Right ventricle myocardium superior (tissue), 1 donor: ENCODE measurements around the gene KRT77. TPM values are rescaled to one million over a fixed set of nuclear protein-coding genes. Genes with fewer than 3 reads are reported as not detected.
"Not testable (repeated sequence)": the region's sequence is repeated elsewhere in the genome, so short reads cannot be mapped to it uniquely, and the experiment has no call there.

Source experiments
- ATAC-seq: fragments of 200-7000 bp; cut with Tn5 transposase; one replicate; pipeline ENCODE4 v1.9.1; 2020; ENCODE audit warnings: mild to moderate bottlenecking; ENCODE audit not compliant: poor library complexity
- DNase-seq: peaks from one replicate; pipeline ENCODE4 v3.0.0-alpha.2; 2020
- intact Hi-C: fragments of 100-400 bp; cut with DNase I; formaldehyde crosslinking; loops from one replicate; pipeline ENCODE4 v1.11.2; 2022
- long read RNA-seq: library from polyadenylated mRNA; unstranded; transcript quantifications from one replicate; pipeline ENCODE4 v2.0.0, GENCODE V29; 2021
- total RNA-seq: library from RNA; stranded (reverse); fragmentation: NEBNext Ultra II Directional; extraction: Animal tissue kit (Norgen Biotek cat#: 25700); gene quantifications from one replicate; pipeline ENCODE4 v1.2.1, GENCODE V29; 2021
- donor health status: DM: no; HTN: yes; CAD: no; lungs with severe emphysema.

The KRT77 gene
- total RNA-seq: not detected
- long read RNA-seq: 0 reads

DNA sequence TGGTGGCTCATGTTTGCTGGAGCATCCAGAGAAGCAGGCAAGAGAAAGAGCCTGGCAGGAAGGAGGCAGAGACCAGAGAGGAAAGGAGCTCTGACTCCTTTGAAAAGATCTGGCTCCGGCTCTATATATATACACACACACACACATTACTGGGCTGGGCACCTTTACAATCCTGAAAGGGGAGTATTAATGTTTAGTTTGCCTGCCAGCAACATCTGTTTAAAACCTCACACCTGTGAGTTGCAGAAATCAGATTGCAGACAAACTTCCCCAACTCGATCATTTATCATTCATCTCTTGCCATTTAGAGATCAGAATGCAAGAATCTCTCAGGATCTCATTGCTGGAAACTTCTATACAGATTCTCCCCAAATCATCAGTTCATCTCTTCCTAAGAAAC, at the start of gene KRT77:
KRT77 (minus strand) TSS at position 101 of the 400 bp plus-strand sequence; CDS start at position 11, 90 bp downstream.
- no peak for DNase-seq
- intact Hi-C loops: no loop called here
- ATAC-seq: no peak

DNA sequence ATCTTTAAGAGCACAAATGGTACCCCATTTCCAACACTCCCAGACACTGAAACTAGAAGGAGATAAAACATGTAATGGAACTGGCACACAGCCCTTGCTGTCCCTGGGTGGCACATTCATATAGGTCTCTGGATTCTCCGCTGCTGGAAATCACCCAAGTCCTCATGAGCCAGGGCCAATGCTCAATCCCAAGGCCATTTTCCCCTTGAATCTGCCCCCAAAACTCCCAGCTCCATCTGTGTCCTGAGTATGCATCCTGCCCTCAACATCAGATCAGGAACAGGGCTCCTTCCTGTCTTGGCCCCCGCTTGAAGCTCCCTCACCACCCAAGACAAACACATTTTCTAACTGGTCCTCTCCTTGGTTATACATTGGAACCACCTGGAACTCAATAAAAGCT, 49.2 kb upstream of the KRT77 start:
- ATAC-seq (no peak), DNase-seq (no peak)

GRCh38 chr12:52751795-52752194, 48.5 kb upstream of the KRT77 start:
- ATAC-seq (no peak), DNase-seq (no peak)
- intact Hi-C loops: no loop called here

More for the DNA sequence above, 49.2 kb upstream of the KRT77 start:
- intact Hi-C loops: no loop called here

- ATAC-seq, intact Hi-C loops, DNase-seq: not testable (repeated sequence)
Observed at GRCh38 chr12:52750532-52750931, 47.2 kb upstream of the KRT77 start.

GRCh38 chr12:52749827-52750226, 46.5 kb upstream of the KRT77 start:
- DNase-seq: no peak
- no peak for ATAC-seq
- intact Hi-C loops: no loop called here

- ATAC-seq: no peak
- intact Hi-C loops: no loop called here
- no peak for DNase-seq
Observed at GRCh38 chr12:52748578-52748977, 45.3 kb upstream of the KRT77 start.

- intact Hi-C loops: no loop called here
- no peak for ATAC-seq
Observed at GRCh38 chr12:52745554-52745953, 42.2 kb upstream of the KRT77 start.

DNA sequence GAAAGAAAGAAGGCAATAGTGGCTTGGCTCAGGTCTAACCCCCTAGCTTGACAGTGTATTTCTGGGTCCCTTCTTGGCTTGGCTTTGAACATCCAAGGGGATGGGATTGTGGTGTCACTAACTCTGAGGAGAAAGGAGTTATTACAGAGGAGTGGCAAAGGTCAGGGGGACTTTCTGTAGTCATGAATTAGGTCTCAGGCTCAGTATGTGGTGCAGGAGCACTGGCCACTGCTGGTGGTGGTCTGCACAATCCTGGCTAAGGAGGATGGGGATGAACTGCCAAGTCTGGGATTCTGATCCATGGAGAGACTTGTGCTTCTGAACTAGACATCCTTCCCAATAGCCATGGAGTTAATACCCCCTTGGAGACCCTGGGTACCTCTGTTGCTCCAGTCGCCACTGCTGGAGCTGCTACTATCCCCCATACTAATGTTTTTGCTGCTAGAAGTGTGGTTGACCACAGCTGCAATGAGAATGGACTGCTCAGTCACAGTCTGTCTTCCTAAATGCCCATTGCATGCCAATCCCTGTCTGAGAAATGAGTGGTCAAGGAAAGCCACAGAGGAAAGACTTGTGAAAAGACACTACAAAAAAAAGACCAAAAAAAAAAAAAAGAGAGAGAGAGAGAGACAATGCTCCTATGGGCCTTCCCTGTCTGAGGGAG, 41.3 kb upstream of the KRT77 start:
- ATAC-seq (no peak), DNase-seq (no peak)
- intact Hi-C loops: no loop called here

More at GRCh38 chr12:52745554-52745953, 42.2 kb upstream of the KRT77 start:
- no peak for DNase-seq

DNA sequence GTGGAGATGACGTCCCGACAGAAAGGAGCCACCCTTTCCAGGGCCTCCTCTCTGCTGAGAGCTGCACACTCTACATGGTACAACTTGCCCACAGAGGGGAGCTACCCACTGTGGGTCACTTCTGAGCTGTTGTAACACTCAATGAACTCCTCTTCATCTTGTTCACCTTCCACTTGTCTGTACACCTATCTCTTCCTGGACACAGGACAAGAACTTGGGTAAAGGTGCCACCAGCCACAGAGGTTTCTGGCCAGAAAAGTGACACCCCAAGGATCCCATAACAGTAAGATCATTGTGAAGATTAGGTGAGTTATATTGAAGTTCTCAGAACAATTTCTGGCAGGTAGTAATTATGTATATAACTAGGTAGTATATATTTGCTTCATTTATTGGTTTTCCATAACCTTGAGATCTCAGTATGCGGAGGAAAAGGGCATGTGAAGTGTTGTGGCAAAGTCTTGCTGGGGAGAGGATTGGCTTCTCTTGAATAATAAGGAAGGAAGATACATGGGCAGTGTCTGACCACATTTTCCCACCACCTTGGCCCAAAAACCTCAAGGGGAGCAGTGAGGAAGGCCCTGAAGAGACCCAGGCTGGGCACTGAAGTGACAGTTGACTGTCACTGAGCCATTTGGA, 39.6 kb upstream of the KRT77 start:
- no peak for ATAC-seq
- DNase-seq: no peak
- intact Hi-C loops: no loop called here

DNA sequence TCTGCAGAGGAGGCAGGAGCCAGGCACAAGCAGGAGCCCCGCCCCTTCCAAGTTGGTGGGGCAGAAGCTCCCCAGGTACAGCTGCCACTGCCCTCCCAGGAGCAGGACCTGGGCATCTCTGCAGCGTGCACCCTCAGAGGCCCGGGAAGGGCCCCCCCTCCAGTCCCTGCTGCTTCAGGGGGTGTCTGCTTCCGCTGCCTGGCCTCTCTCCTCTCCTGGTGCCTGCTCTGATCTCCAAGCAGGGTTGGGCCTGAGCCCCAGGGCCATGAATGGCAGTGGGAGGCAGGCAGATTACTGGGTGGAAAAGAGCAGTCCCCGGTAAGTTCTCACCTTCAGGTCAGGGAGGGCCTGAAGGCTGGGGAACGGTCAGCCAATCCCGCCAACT, 38.9 kb upstream of the KRT77 start:
- ATAC-seq (no peak), DNase-seq (no peak)
- intact Hi-C loops: no loop called here

GRCh38 chr12:52741375-52742195, 38.3 kb upstream of the KRT77 start:
- intact Hi-C loops: no loop called here
- ATAC-seq: peak; percentile 70
- DNase-seq: peak; percentile 54

GRCh38 chr12:52740584-52740983, 37.3 kb upstream of the KRT77 start:
- intact Hi-C loops: no loop called here
- no peak for DNase-seq
- ATAC-seq: no peak

- intact Hi-C loops: no loop called here
- no peak for DNase-seq
- no peak for ATAC-seq
Observed at GRCh38 chr12:52739963-52740362, 36.6 kb upstream of the KRT77 start.

DNA sequence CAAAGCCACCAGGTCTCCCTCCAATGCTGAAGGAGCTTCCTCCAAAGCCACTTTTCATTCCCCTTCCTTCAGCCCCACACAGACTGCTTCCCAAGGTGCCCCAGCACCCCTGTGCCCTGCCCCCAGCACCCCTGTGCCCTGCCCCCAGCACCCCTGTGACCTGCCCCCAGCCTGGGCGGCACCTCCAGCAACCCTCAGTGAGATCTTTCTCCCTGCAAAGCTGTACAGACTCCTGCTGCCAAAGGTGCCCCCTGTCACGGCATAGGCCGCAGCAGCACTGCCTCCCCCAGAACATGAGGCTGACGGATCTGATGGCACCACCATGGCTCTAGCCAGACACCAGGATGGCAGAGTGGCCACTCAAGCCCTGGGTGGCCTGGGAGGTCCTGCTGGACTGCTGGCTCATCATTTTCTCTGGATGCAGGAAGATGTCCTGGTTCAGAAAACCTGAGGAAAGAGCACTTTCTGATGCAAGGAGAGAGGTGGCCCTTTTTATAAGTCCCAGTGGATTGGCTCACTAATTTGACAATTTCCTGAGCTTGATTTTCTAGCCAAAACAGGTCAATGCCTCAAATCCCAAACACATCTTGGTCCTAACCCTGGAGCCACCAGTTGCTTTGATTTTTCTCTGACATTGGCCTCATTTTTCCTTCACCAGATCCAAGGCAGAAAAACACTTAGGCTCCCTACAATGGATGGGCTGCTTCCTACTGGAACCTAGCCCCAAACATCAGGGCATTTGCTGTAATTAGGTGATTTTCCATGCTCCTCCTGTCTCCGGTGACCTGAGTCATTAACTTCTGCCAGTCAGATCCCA, 32.7 kb upstream of the KRT77 start:
- intact Hi-C loops: no loop called here
- no peak for ATAC-seq
- no peak for DNase-seq

GRCh38 chr12:52735106-52735505, 31.8 kb upstream of the KRT77 start:
- intact Hi-C loops: no loop called here
- DNase-seq (no peak), ATAC-seq (no peak)

DNA sequence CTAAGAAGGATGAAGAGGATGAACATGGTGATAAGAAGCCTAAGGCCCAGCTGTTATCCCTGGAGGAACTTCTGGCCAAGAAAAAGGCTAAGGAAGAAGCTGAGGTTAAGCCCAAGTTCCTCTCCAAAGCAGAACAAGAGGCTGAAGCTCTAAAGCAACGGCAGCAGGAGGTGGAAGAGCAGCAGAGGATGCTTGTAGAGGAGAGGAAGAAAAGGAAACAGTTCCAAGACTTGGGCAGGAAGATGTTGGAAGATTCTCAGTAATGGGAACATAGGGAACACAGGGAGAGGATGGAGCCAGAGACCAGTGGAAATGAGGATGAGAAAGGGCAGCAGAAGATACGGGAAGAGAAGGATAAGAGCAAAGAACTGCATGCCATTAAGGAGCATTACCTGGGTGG, 27.5 kb upstream of the KRT77 start:
- no peak for DNase-seq
- ATAC-seq: no peak
- intact Hi-C loops: no loop called here

DNA sequence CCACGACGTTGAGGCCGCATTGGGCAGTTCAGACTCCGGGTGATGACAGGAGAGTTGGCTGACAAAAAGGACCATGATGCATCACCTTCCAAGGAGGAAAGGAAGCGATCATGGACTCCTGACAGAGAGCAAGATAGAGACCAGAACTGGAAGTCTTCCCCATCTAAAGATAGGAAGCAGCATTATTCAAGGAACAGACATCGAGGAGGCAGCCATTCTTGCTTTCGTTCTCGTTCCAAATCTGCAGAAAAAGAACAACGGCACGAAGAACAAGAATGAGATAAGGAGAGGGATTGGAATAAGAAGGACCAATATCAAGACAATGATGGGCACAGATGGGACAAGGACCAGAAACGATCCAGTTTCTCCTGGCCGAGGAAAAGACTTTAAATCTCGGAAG, 27.1 kb upstream of the KRT77 start:
- DNase-seq (no peak), ATAC-seq (no peak)
- intact Hi-C loops: no loop called here

DNA sequence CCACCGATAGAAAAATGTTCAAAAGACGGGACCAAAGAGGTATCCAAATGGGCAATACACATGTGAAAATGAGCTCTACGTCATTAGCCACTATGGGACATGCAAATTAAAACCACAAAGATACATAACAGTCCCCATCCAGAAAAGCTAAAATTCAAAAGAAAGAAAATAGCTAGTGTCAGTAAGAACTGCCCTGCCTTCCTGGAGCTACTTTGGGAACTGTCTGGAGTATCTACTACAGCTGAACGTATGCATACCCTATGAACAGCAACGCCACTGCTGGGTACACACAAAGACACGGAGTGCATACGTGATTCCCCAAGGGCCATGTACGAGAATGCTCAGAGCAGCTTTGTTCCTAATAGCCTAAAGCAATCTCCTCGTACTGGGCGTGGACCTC, 25.8 kb upstream of the KRT77 start:
- intact Hi-C loops: no loop called here
- DNase-seq (no peak), ATAC-seq (no peak)

- DNase-seq (no peak), ATAC-seq (no peak)
- intact Hi-C loops: no loop called here
Observed at GRCh38 chr12:52728374-52728773, 25.1 kb upstream of the KRT77 start.
